G401.6 (cell line): Measurements from ENCODE around the gene C3orf18.

Source experiments
- FAIRE-seq: peaks from 2 replicates; lab custom pipeline; 2012; peaks lifted over from hg19 to GRCh38; lab: Jason Lieb, UNC

Gene C3orf18

DNA sequence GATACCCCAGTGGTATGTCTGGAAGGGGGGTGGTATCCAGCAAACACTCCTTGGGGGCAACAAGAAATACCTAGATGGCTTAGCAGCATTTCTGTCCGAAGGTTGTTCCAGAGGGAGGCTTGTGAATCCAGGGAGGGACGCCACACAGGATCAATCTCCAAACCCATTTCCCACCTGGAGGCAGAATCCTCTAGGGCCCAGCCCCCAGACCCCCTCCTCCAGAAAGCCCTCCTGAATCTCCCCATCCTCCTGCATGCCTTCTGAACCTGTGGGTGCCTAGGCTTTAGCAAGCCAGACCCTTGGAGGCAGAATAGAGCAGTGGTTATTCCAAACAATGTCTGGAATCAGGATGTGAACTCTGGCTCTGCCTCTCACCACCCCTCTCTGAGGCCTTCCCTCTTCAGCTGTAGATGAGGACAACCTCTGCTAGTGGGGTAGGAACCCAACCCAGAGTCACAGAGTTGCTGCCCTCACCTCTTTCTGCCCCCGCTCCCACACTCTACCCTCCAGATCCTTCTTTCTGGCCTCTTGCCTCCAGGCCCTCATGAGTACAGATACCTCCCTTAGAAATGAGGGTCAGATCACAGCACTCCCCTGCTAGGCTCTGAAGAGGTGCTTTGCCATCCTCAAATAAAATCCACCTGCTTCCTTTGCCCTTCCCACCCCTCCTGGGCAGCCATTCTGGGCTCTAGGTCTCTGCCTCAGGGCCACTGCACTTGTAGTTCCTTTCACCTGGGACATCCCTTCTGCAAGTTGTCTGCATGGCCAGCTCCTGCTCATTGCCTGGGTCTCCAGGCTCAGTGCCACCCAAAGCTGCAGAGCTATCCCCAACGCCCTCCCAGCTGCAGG lies 35.9 kb upstream of the C3orf18 start:
- FAIRE-seq, result no peak

DNA sequence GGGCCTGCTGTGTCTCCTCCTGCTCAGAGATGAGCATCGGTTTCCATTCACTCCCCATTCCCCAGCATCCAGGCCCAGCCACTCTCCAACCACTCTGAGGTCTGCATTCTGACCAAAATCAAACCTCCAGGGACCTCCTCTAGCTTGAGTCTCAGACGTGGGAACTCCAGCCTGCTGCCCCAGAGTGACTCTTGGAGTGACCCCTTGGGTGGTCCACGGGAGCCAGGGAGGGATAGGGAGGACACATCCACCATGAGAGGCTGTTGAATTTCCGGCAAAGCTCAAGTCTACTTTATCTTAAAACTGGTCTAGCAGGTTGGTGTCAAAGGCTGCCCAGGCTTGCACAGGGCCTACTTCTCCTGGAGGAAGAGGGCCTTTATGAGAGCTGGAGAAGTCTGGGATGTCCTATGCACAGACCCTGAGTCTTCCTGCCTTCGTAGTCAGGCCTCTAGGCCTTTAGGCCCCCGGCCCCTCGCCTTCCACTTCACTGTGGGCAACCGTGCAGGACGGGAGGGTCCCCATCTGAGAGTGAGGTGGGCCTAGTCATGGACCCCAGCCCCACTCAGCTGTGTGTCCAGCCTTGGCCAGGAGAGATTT lies 35.1 kb upstream of the C3orf18 start:
- FAIRE-seq, result no peak

DNA sequence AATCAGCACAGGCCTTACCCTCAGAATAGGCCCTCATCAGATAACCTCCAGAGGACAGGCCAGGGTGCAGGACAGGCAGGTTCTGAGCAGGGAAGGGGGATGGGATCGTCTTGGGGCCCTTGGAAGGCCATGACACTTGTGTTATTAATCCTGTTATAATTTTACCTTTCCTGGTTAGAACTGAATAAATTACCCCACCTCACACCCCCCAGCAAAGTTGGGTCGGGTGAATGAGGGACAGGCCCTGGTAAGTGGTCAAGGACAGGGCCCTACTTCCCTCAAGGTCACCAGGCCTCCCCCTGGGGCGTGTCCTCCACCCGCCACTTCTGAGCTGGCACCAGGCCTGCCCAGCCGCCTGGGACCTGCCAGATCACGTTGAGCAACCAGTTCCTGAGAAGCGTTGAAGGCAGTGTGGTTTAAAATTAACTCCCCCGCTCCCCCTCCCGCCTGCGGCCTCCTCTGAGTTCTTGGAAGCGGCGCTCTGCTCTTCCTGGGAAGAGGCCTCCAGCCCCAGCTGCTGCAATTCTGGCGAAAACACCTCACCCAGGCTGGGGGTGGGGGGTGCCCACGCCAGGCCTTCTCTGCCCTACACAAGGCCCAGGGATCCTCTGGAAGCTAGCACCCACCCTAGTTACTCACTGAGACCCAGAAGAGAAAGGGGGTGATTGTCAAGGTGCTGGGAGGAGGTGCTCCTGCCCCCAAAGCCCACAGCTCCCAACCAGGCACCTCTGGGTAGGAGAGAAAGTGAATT lies 33.5 kb upstream of the C3orf18 start:
- no peak for FAIRE-seq

DNA sequence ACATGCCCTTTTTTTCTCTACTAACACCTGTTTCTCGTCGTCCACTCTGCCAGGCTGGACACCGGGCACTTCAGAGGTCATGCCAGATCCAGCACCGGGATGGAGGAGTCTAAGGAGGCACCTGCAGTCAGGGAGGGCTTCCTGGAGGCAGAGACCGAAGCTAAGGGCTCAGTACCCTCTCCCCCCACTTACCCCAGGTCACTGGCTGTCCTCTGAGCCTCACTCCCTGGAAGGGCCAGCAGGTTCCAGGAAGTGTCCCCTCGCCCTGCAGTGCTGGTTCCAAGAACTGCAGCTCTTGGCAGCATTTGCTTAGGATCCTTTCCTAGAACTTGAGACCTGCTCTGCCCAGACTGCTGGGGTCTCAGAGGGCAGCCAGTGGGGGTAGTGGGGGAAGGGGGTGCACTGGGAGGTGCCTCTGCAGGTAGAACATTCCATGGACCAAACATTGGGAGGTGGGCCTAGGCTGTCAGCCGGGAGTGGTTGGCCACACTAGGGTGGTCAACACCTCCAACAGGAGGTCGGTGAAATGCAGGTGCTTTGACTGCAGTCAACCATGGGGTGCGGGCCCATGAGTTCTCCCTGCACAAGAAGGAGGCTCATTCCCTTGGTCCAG lies 32.7 kb upstream of the C3orf18 start:
- FAIRE-seq, result no peak

DNA sequence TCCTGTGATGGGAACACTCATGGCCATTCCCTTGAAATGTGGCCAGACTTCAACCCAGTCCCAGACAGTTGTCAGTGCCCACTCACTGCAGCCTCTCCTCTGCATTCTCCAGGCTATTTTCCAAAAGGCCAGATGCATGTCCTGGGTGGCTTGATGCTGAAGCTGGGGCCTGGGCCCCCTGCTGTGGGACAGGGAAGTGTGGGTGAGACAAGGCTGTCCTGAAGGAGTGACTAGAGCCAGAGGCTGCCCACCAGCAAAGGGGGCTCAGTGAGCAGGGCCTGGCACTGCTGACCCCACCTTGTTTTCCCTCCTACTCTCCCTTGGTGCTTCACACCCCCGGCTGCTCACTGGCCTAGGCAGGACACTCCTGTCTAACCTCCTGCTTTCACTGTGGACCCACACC lies 32.2 kb upstream of the C3orf18 start:
- no peak for FAIRE-seq

DNA sequence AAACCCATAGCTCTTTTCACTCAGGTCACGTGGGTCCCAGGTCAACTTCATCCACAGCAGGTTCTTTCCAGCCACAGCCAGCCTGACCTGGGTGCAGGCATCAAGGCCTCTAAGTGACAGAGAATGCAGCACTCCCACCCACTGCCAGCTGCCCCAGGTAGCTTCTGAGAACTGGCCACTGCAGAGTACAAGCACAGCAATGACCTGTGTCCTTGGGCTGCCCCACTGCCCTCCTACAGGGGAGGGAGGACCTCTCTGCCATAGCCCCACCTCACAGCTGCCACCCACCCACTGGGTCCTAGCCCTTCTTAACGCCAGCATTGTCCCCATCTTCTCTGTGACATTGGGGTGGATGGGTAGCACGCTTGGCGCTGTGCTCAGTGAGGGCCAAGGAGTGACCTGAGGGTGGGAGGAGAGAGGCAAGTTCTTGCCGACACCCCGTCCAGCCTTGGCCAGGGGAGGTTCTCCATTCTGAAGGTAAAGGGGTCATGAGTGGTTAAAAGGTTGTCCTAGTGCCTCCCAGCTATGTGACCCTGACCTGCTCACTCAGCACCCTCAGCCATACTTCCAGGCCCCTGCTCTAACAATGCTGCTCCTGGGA lies 31.7 kb upstream of the C3orf18 start:
- no peak for FAIRE-seq

DNA sequence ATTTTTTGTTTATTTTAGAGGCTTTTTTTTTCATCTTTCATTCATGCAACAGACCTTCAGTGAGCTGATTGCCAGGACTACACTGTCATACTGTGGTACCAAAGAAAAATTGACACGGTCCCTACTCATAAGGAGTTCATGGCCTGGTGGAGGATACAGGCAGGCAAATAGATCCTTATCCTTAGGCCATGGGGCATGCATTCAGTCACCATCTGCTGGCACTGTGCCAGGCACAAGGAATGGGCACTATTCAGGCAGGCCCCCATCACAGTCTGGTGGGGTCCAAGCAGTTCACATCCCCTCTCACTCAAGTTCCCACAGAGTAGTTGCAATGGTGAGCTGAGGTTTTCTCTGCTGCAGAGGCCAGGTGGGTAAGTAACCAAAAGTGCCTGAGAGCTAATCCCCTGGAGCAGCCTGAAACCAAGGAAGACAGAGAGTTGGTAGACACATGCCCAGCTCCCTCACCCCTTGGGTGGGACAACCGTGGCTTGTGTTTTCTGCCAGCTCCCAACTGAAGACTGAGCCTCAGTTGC lies 26.8 kb upstream of the C3orf18 start:
- FAIRE-seq, result no peak

DNA sequence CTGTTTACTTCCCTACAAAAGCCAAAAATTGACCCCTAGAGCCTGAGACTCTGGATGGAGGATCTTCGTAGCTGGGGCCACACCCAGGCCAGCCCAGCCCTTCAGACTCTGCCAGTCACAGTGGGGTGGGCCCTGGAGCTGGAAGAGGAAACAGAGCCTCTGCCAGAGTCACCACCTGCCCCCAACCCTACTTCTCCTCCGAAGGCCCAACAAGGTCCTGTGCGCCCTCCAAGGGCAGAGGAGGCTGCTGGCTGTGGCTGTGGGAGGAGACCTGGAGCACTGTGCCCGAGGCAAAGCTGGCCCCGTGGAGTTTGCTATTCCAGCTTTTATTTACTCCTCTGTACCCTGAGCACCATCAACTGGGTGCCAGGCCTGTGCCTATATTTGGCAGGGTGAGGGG lies 25.0 kb upstream of the C3orf18 start:
- no peak for FAIRE-seq

DNA sequence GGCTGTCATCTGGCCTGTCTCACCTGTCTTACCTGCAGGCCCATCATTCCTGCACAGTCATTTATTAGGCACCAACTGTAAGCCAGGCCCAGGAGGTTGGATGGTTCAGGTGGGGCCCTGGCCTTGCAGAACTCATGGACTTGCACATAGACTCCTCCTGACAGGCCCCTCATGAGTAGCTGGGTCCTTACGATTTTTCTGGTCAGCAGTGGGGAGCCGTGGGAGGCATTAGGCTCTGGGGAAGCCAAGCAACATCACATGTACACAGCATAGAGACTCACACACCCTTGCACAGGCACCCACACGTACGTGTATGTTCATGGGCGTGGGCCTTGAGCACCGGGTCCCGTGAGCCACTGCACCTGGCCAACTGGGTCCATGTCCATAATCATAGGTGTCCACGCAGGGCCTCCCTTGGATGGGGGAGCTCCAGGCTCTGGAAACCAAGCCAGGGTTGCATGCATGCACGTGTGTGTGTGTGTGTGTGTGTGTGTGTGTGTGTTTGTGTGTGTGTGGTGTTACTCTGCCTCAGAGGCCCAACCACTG lies 23.7 kb upstream of the C3orf18 start:
- FAIRE-seq, result no peak

DNA sequence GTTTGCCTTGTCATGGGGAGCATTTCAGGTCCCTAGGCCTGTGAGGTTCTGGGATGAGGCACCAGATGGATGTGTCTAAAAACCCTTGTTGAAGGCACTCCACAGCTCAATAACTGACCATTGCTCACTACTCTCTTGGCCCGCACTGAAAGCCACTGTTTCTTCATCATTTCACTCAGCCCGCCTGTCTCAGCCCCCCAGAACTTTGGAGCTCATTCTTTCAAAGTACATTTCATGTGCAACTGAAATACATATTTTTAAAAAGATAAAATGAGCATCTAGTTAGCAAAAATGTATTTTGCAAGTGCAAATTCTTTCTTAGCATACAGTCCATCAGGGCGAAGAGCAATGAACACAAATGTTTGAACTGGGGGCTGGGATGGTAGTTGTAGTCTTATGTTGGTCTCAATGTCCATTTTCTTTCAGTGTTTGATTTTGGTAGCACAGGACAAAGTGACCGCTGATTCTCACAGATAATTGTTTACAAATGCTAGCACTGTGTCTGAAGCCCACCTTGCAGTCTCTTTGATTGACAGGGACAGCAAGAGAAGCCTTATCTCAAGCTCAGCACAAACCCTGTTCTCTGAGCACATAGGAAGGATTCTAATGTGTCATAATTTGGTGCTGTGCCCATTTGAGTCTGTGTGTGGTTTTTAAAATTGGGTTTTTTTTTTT lies 21.3 kb upstream of the C3orf18 start:
- FAIRE-seq, result no peak

DNA sequence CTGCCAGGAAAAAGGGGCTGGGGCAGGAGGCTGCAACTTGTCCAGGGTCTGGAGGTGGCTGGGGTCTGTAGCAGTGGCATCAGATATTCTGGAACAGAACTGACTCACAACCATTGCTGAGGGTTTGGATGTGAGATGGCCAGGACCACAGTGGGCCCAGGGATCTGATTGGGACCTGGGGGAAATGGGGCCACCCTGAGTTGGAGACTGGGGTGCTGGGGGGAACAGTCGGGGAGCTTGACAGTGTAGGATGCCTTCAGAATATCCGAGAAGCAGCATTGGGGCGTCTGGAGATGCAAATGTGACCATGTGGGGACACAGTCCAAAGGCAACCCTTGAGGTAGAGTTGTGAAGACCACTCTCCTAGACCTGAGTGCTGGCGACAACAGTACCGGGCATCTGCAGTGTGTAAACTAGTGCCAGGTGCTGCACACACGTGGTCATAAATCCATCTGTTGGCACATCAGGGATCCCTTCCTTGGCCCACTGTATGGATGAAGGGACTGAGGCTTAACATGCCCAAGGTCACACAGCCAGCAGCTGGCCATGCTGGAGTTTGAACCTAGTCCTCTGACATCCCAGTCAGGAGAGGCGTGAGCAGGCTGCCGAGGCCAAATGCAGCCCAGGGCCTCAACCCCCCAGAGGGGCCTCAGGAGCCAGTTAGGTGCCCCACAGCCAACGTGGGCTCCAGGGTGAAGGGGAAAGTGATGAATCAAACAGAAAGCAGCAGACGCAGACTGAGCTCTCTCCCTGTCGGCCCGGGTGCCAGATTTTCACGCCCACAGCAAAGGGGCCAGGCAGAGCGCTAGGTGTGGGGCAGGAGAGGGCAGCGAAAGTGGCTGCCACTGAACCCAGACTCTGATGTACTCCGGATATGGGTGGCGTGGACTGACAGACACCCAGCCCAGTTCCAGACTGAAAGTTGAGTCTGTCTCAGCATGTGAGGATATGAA lies 20.5 kb upstream of the C3orf18 start:
- FAIRE-seq, result no peak

DNA sequence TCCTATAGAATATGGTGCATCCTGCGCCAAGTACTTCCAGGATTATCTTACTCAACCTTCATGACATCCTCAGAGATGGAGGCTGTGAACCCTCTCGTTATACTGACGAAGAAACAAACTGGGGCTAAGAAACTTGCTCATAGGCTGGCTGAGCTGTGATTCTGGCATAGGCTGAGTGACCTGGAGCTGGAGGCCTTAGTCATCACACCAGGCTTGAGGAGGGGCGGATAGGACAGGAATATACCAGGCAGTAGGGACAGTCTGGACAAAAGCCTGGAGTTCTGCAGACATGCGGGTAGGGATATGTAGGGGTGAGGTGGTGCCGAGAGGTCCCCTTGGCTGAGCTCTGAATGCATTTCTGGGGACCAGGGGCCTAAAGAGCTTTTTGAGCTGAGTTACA lies 19.8 kb upstream of the C3orf18 start:
- FAIRE-seq, result no peak

DNA sequence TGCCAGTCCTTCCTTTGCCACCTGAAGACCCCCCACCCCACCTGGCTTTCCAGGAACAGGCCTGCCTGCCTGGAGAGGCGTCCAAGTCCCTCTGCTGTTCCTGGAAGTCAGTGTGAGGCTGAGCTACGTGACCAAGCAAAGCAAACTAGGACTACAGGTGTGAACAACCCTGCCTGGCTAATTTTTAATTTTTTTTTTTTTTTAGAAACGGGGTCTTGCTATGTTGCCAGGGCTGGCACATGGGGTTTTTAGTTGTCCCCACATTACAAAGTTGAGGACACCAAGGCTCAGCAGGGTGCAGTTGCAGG lies 19.2 kb upstream of the C3orf18 start:
- FAIRE-seq, result no peak

DNA sequence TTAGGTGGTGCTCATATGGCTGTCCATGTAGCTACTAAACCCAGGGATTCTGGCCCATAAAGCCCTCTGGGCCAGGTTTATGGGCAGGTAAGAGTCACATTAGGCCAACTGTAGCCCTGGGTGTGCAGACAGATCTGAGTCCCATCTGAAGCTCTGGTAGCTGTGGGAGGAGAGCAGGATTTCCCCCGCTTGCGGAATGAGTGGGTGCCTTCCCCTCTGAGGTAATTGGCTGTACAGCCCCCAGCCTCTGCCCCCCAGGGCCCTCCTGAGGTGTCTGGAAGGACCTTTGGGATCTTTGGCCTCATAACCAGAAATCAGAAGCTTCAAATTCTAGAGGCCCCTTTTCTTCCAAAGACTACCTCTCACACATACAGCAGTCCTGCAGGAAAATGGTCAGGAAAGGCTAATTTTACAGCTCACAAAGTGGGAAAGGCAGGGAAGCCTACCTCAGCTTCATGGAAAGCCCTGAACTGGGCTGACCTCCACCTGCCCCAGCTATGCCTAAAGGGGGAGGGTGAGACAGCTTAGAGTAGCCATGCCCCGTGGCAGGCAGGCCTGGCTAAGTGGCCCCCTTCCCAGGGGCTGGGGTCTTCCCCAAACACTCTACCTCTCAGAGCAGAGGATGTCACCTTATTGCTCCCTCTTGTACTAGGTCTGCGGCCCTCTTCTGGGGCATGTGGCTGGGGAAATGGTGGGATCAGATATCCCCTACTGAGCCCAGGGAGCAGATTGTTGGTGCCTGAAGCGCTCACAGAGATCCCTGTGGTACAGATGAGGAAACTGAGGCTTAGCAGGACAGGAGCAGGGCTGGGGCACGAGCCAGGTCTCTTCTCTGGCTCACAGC lies 18.6 kb upstream of the C3orf18 start:
- FAIRE-seq, result no peak

DNA sequence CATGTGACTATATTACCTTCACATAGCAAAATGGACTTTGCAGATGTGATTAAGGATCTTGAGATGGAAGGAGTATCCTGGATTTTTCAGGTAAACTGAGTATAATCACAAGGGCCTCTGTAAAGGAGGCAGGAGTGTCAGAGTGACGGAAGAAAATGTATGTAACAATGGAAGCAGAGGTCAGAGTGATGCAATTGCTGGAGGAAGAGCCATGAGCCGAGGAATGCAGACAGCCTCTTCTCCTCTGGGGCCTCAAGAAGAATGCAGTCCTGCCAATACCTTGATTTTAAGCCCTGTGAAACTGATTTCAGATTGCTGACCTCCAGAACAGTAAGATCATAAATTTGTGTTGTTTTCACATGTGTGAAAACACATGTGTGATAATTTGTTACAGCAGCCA lies 16.8 kb upstream of the C3orf18 start:
- no peak for FAIRE-seq

DNA sequence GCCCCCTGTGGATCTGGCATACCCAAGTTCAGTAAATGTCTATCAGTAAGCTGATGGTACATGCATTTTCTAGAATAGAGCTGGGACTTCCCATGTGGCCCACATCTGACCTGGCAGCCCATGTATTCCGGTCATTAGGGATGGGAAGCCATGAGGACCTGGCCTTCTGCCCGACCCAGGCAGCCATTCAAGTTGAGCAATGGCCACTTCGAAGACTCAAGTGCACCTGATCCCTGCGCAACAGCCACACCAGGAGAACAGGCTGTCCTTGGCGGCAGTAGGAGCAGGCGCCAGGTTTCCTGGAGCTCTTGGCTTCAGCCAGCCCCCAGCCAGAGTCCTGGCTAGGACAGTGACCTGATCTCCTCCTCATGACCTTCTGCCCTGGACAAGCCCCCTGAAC lies 16.4 kb upstream of the C3orf18 start:
- no peak for FAIRE-seq

DNA sequence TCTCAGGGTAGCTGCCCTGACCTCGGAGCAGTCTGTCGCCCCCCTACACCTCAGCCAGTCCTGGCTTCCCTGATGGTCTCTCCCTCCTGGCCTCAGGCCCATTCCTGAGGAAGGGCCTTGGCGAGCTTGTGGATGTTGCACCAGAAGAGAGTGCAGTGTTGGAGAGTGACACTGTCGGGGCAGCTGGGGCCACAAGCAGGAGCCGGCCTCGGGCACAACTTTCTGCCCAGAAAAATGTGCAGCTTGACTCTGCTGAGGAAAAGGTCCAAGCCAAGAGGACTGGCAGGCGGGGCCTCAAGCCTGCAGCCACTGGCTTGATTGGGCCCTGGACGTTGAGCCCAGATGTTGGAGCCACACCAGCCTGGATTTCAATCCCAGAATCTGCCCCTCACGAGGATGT lies 14.5 kb upstream of the C3orf18 start:
- FAIRE-seq, result no peak

DNA sequence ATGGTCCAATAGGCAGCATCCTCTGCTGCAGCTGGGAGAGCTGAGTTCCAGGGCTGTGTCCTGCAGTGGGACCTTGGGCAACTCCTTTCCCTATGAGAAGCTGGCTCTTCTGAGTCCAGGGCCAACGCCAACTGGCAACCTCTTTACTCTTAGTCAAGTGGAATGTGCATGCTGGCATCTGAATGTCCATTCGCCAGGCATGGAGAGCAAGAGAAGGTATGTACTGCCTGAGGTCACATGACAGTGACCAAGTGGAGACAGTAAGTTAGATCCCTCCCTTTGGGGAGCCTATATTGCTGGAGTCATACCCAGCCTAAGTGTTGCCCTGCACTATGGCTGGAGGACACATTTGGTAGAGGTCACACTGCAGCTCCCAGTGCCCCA lies 13.9 kb upstream of the C3orf18 start:
- no peak for FAIRE-seq

DNA sequence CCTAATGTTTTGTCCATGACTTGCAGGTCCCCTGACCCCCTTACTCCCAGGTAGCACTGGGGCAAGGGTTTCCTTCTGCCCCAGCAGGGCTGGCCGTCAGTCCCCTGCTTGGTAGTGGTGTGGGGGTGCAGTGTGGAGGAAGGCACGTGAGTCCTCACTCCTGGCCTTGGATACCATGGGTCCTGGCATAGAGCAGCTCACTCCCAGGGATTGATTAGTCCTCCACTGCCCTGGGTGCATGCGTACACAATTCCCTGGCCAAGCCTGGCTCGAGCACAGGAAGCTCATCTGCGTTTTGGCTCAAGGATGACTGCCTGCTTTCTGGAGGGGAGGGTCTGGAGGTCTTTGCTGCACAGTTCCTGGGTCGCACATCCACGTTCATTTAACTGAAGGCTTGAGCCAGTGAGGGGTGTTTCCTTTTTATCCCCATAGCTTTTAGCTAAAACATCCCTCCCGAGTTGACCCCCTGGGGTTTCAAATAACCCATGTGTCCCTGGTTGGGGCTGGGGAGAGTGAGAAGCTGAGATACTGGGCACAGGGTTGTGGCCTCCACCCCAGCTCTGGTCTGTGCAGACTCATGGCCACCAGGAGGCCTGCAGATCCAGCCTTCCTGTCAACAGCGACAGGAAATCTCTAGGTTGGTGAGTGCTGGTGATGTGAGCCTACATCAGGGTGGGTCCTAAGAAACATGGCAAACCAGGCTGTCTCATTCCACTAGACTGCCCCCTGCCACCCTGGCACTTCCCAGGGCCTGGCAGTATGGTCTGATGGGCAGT lies 13.3 kb upstream of the C3orf18 start:
- FAIRE-seq, result no peak
